Measurements from ENCODE around the gene CECR2. TPM values are rescaled to one million over a fixed set of nuclear protein-coding genes. Genes with fewer than 3 reads are reported as not detected.
A peak's percentile ranks its signal among the peaks of the same experiment; 100 is the strongest.

CECR2 gene
- total and polyA plus RNA-seq, 2 experiments from 2014 or later, result 4.6 to 32.3 TPM

DNA sequence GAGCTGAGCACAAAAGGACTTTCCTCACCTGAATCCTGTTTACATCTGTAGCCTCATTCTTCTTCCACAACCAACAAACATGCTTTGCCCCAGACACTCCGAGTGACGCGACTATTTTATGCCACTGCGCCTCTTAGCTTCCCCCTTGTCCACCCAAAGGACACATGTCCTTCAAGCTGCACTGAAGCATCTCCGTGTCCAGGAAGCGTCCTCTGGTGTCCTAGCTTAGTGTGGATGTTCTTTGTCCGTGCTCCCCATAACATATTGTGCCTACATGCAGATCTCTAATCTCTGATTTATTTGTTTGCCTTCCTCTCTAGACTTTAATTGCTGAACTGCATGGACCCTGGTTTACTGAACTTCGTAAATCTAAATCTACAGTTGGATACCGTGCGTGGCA, 20.1 kb upstream of the CECR2 start:
- Histone ChIP-seq H3K4me3 (no peak overlapping the region), H3K27me3 (no peaks in the 10 kb centered on the region), H3K27ac (no peak overlapping the region), H3K9me3 (ENCODE audit: low read depth) (no peaks in the 10 kb centered on the region), H3K36me3 (no peaks in the 10 kb centered on the region), H3K4me1 (ENCODE audit: low read depth) (no peaks in the 10 kb centered on the region)
- DNase-seq (ENCODE audit: low read depth in 1 of 2, low spot score in 1 of 2), result no peak
- TF ChIP-seq, protein P1, sequence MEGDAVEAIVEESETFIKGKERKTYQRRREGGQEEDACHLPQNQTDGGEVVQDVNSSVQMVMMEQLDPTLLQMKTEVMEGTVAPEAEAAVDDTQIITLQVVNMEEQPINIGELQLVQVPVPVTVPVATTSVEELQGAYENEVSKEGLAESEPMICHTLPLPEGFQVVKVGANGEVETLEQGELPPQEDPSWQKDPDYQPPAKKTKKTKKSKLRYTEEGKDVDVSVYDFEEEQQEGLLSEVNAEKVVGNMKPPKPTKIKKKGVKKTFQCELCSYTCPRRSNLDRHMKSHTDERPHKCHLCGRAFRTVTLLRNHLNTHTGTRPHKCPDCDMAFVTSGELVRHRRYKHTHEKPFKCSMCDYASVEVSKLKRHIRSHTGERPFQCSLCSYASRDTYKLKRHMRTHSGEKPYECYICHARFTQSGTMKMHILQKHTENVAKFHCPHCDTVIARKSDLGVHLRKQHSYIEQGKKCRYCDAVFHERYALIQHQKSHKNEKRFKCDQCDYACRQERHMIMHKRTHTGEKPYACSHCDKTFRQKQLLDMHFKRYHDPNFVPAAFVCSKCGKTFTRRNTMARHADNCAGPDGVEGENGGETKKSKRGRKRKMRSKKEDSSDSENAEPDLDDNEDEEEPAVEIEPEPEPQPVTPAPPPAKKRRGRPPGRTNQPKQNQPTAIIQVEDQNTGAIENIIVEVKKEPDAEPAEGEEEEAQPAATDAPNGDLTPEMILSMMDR (IDR thresholded peaks at IDR 0.05; ENCODE audit: low read depth, low read length), result no peak

DNA sequence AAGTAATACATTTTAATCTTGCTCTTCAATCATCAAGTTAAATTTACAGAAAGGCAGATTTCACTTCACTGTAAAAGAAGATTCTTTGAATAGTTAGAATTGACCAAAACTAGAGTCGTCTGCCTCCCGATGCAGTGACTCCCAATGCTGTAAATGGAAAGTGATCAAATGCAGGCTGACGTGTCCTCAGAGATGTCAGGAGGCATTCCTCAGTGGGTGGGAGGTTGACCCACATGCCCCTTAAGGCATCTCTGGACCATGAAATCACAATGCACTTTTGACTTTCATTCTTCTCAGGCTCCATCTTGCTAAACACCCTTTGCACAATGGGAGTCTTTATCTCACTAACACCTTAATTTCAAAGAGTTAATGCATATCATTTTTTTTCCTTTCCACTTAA, 19.0 kb upstream of the CECR2 start:
- TF ChIP-seq, protein P1 (IDR thresholded peaks at IDR 0.05; ENCODE audit: low read depth, low read length), result no peak
- no peaks in the 10 kb centered on the region for H3K36me3 ChIP-seq
- no peak overlapping the region for H3K27ac ChIP-seq
- peak in 1 of 2 donors; percentile 26 for DNase-seq (ENCODE audit: low read depth in 1 of 2, low spot score in 1 of 2)
- no peaks in the 10 kb centered on the region for H3K4me1 ChIP-seq (ENCODE audit: low read depth)
- no peaks in the 10 kb centered on the region for H3K9me3 ChIP-seq (ENCODE audit: low read depth)
- no peak overlapping the region for H3K4me3 ChIP-seq
- no peaks in the 10 kb centered on the region for H3K27me3 ChIP-seq

DNA sequence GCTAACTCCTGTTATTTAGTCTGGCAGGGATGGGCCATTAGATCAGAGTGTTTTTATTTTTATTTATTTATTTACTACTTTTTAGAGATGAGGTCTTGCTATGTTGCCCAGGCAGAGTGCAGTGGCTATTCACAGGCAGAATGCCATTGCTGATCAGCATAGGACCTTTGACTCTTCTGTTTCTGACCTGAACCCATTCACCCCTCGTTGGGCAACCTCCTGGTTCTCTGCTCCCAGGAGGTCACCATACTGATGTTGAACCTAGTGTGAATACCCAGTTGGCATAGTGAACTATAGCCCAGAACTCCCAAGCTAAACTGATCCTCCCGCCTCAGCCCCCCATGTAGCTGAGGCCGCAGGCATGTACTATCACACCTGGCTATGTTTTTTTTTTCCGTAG, 16.5 kb upstream of the CECR2 start:
- DNase-seq (ENCODE audit: low read depth in 1 of 2, low spot score in 1 of 2), result no peak
- no peaks in the 10 kb centered on the region for H3K27me3 ChIP-seq

DNA sequence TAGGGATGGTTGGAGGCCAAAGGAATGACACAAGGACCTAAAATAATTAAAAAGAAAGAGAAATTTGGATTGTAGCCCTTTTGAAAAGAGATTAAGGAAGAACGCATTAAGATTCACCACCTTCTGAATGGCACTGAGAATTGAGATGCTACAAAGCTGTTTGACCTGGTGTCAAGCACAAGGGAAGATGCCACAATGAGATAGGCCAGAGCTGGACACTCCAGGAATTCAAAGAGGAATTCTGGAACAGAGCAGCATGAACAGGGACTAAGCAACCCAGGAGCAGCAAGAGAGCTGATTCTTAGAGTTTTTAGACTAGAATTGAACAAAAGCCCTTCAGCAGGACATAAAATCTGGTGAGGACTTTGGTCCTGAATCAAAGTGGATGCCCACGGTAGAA, 11.6 kb upstream of the CECR2 start:
- Histone ChIP-seq H3K4me3 (no peak overlapping the region), H3K27ac (no peak overlapping the region), H3K36me3 (no peaks in the 10 kb centered on the region), H3K4me1 (ENCODE audit: low read depth) (no peaks in the 10 kb centered on the region), H3K27me3 (no peaks in the 10 kb centered on the region), H3K9me3 (ENCODE audit: low read depth) (no peaks in the 10 kb centered on the region)
- DNase-seq (ENCODE audit: low read depth in 1 of 2, low spot score in 1 of 2), result no peak
- TF ChIP-seq, protein P1 (IDR thresholded peaks at IDR 0.05; ENCODE audit: low read depth, low read length), result no peak

More for the DNA sequence above, 16.5 kb upstream of the CECR2 start:
- H3K4me3 ChIP-seq, result no peak overlapping the region
- no peak overlapping the region for H3K27ac ChIP-seq
- H3K36me3 ChIP-seq, result no peaks in the 10 kb centered on the region
- TF ChIP-seq, protein P1 (IDR thresholded peaks at IDR 0.05; ENCODE audit: low read depth, low read length), result no peak
- H3K4me1 ChIP-seq (ENCODE audit: low read depth), result no peaks in the 10 kb centered on the region
- no peaks in the 10 kb centered on the region for H3K9me3 ChIP-seq (ENCODE audit: low read depth)

DNA sequence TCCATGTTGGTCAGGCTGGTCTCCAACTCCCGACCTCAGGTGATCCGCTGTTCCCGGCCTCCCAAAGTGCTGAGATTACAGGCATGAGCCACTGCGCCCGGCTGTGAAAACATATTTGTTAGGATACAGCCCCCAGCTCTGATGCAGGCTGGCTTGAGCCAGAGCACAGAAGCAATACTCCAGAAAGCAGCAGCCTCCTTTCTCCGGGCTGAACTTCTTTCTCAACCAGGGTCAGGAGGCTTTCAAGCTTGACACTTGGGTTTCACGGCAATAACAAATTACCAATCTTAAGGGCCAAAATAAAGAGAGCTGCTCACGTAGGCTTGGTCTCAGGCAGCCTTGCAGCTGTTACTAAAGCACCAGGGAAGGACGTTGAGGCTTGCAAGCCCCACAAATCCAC, 10.8 kb upstream of the CECR2 start:
- Histone ChIP-seq H3K27me3 (no peaks in the 10 kb centered on the region), H3K4me3 (no peak overlapping the region), H3K27ac (peak overlapping the region; percentile 34), H3K4me1 (ENCODE audit: low read depth) (no peaks in the 10 kb centered on the region), H3K9me3 (ENCODE audit: low read depth) (no peaks in the 10 kb centered on the region), H3K36me3 (no peaks in the 10 kb centered on the region)
- TF ChIP-seq, protein P1 (IDR thresholded peaks at IDR 0.05; ENCODE audit: low read depth, low read length), result no peak
- no peak for DNase-seq (ENCODE audit: low read depth in 1 of 2, low spot score in 1 of 2)

DNA sequence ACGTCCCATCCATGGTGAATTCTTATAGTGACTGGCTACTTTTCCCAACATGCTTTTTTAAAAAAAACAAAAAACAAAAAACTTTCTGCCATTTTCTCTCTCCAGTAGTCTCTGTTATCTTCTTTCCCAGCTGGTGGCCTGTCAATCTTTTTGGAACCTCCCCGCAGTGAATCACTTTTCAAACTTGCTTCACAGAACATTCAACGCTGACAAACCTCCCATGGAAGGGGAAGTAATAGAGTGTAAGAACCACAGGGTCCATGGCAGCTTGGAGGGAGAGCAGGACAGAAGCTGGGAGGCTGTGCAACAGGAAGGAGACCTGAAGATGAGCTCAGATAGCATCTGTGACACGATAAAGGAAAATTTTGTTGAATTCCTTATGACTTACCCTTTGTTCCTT, 9.8 kb upstream of the CECR2 start:
- no peaks in the 10 kb centered on the region for H3K36me3 ChIP-seq
- peak in 1 of 2 donors; percentile 67 for DNase-seq (ENCODE audit: low read depth in 1 of 2, low spot score in 1 of 2)
- TF ChIP-seq, protein P1 (IDR thresholded peaks at IDR 0.05; ENCODE audit: low read depth, low read length), result no peak
- H3K4me1 ChIP-seq (ENCODE audit: low read depth), result no peaks in the 10 kb centered on the region
- H3K4me3 ChIP-seq, result no peak overlapping the region
- no peaks in the 10 kb centered on the region for H3K27me3 ChIP-seq
- H3K27ac ChIP-seq, result no peak overlapping the region
- H3K9me3 ChIP-seq (ENCODE audit: low read depth), result no peaks in the 10 kb centered on the region

All from cardiac muscle cell (in vitro differentiated cells and primary cell).